Tibial nerve (tissue), 4 donors: ENCODE data around the gene TKTL1.

Source experiments
- CTCF ChIP-seq, 5 experiments: fragments of 200-600 bp in 3 of 5; fragments of 450-650 bp in 2 of 5; sonication (generic) in 3 of 5; IDR thresholded peaks; one replicate each; pipeline ENCODE4 v1.5.1; 2016 to 2019; ENCODE audit warnings: antibody characterized with exemption in 5 of 5, mild to moderate bottlenecking in 3 of 5, moderate library complexity in 2 of 5
- EP300 ChIP-seq, 2 donors: sonication (generic); formaldehyde crosslinking; IDR thresholded peaks; one replicate each; pipeline ENCODE4 v1.6.1; 2017; ENCODE audit warnings: antibody characterized with exemption in 2 of 2, mild to moderate bottlenecking in 1 of 2

DNA sequence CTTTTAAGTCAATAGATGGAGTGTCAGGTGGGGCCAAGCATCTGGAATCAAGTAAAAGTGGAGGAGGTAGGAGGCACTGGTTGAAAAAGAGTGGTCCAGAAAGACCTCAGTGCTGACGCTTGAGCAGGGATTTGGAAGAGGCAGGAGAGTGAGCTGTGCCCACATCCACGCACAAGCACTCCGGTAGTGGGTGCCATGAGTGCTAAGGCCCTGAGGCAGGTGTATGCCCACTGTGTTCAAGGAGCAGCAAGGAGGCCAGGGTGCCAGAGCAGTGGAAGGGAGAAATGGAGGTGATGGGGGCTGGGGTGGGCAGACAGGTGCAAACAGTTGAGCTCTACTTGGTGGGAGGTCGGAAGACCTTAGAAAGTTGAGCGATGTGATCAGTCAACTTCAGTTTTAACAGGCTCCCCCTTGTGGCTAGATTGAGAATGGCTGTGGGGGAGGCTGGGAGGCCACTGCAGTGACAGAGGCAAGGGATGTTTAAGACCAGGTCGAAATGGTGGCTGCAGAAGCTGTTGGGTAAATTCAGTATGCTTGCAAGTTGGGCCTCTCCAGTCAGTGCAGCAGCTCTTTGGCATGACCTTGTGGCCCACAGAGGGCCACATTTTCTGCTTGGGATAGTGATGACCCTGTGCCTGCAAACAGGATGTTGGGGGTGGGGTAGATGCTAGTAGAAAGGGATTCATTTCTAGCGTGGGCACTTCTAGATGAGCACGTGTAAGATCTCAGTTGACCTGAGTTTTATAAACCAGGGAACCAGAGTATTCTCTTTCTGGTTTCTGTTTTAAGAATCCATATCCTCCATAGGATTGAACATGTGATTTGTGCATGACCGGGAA lies 12.7 kb downstream of the TKTL1 start:
- peak; percentile 61 to 69 (median 65) for TF ChIP-seq CTCF (IDR thresholded peaks at IDR 0.05)
- TF ChIP-seq EP300 (IDR thresholded peaks at IDR 0.05), result no peak
